ENCODE results near the gene NKAIN4.
A peak's percentile ranks its signal among the peaks of the same experiment; 100 is the strongest.

The NKAIN4 gene

DNA sequence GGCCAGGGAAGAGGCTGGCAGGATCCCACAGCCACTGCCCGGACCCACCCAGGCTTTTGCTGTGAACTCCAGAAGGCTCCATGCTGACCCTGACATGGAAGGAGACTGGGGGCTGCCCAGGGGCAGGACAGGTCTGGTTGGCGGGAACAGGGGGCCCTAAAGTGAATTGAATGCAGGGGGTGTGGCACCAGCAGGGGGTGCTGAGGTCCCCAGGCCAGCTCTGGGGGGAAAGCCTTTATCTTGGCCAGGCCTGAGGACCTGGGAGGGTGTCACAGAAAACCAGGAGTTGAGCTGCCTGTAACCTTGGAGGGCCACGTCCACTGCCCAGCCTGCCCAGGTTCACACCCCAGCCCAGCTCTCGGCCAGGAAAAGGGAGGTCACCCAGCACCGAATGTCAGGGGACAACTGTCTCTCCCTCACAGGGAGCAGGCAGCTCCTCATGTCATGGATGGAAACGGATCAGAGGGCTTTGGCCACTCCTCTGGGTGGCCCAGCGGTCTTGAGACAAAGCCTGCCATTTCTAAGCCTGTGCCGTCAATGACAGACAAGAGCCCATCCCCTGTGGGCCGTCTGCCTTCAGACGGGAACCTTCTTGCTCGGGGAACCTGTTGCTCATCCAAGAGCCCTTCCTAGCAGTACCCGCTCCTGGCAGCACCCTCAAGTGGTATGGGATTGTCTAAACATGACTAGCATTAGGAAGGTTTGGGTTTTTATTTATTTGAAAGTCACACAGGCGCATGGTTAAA is 35.4 kb downstream of the NKAIN4 start:
- no peak for DNase-seq (ENCODE audit: low read depth)

DNA sequence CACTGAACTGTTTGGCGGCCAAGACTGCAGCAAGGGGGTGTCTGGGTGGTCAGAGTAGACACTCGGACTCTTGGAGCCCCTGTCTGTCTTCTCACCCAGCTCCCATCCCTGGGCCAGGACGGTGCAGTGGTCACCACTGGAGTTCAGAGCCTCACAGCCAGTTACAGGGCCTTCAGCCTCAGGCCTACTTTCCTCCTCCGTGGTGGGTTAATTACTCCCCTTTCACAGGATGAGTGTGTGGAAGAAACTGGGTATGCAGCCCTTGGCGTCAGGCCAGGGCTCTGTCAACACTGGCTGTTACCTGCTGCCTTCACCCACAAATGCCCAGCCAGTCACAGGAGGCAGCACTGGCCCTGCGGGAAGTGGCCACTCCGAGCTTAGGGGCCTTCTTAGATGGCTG is 36.6 kb downstream of the NKAIN4 start:
- no peak for DNase-seq (ENCODE audit: low read depth)

- no peak for DNase-seq (ENCODE audit: low read depth)
These were observed 37.3 kb downstream of the NKAIN4 start for GRCh38 chr20:63216849-63217471.

GRCh38 chr20:63216041-63216848 is 38.0 kb downstream of the NKAIN4 start, which contains the start of gene YTHDF1:
TSS of gene YTHDF1 (minus strand) at chr20:63216131. CDS start at chr20:63215892, 239 bp downstream.
- DNase-seq (ENCODE audit: low read depth): peak; percentile 94

DNA sequence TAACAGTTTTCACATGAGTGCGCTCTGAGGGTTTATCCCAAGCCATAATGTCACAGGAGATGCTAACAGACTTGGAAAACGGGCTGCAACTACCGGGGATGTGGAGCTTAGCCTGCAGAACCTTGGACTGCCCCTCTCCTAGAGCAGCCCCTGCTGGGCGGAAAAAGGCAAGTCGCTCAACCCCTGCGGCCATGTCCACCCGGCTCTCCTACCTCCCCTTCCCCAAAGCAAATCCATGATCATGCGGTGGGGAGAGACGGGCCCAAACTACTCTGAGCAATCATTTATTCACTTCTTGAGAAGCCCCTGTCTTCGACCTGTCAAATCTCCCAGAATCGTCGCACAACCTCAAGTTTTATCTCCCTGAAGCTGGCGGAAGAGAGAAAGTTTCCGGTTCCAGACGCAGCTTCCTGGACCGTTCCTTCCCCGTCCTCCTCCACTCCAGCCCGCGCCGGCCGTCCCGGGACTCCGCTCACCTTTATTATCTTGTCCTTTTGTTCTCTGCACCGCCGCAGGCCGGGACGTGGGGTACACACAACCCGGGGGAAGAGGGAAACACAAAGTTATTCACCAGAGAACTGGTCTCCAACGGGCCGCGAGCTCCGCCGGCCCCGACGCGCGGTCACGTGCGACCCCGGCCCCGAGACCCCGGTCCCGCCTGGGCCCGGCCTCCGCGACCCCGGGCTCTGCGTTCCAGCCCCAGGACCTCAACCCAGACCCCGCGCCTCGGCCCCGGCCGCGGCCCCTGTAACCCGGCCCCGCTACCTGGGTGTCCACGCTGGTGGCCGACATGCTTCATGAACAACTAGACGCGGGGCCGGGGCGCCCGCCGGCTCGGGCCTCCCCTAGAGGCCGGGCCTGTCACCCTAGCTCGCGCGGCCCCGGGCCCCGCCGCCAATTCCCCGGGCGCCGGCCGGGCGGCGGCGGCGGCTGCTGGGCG is 38.9 kb downstream of the NKAIN4 start:
- no peak for DNase-seq (ENCODE audit: low read depth)

- no peak for DNase-seq (ENCODE audit: low read depth)
These were observed 39.7 kb downstream of the NKAIN4 start for GRCh38 chr20:63214514-63214913.

GRCh38 chr20:63212792-63213191 is 41.5 kb downstream of the NKAIN4 start:
- no peak for DNase-seq (ENCODE audit: low read depth)

DNA sequence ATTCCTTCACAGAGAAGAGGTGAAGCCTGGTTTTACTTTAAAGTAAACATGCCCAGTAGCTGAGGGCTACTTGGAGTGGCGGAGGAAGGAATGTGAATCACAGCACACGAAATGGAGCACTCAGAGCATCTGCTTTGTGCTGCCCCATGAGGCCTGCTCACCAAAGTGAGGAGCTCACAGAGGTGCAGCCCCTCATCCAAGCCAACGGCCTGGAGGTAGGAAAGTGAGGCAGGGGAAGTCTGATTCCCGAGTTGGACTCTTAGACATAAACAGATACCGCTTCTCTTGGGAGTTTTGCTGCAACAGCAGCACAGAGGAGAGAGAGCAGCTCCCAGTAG is 41.9 kb downstream of the NKAIN4 start:
- DNase-seq (ENCODE audit: low read depth): no peak

DNA sequence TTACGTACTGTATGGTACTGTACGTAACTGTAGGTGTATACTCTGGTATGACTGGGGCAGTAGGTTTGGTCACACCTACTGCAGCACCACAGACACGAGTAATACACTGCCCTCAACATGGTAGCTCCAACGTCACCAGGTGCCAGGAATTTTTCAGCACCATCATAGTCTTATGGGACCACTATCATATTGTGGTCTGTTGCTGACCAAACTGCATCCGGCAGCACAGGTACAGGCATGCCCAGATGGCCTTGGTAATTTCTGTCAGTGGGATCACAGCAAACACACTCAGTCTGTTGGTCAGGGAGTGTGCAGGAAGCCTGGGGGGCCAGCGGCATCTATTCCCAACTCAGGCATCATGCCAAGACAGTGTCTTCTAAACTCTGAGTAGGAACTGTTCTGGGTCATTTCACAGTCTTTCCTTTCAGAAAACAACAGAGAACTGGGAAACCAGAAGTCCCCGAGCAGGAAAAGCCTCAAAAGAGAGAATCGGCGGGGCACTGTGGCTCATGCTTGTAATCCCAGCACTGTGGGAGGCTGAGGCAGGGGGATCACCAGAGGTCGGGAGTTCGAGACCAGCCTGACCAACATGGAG is 44.2 kb downstream of the NKAIN4 start:
- no peak for DNase-seq (ENCODE audit: low read depth)

DNA sequence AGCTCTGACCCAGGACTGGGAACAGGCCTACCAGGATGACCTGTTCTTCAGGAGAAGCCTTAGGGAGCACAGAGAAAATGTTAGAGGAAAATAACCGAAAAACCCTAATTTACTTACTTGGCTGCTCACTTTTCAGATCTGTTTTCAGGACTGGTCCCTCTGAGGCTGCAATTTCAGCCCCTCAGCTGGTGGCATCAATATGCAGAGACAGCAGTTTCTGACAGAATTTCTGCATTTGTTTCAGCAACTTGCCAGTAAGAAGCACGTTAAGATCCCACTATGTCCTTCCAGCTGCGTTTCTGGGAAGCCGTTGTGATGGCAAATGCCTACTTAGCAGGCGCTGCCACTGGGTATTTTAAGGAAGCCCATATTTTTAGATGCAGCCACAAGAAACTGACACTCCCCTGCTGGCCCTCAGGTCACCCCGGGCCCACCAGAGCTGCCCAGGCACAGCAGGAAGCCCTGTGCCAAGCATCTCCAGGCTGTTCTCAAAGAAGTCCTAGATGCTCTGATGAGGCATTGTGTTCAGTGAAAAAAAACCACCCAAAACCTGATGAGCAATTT is 45.8 kb downstream of the NKAIN4 start:
- DNase-seq (ENCODE audit: low read depth): no peak

DNA sequence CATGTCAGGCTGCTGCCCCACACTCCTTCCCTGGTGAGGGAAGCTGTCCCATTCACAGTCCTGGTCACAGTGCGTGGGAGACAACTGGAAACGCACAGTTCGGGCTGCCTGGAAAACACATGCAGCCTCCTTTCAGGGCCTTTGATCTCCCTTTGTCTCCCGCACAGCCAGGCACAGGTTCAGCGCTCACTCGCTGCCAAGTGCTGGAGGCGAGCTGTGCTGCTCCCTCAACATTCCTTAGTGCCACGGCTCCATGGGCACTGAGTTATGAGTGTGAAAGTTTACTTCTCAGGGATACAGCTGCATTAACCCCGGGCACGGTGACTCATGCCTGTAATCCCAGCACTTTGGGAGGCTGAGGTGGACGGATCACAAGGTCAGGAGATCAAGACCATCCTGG is 47.4 kb downstream of the NKAIN4 start:
- DNase-seq (ENCODE audit: low read depth): no peak

DNA sequence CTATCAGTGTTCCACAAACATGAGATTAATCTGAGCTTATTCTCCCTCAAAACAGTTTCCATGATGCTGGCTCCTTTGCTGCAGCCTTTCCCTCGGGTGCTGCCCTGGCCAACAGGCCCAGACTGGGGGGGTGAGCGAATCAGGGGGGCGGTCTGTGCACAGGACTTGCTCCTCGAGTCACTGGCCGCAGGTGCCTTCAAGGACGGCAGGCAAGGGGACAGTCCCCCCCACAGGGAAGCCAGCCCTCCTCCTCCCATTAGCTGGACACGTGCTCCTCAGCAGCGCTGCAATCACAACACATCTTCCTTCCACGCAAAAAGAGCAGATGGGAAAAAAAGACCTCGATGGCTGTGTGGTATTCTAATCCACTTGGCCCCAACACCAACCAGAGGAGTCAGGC is 48.4 kb downstream of the NKAIN4 start:
- DNase-seq (ENCODE audit: low read depth): no peak

GRCh38 chr20:63204362-63204761 is 49.9 kb downstream of the NKAIN4 start:
- no peak for DNase-seq (ENCODE audit: low read depth)

- DNase-seq (ENCODE audit: low read depth): no peak
These were observed 51.3 kb downstream of the NKAIN4 start for GRCh38 chr20:63202811-63203526.

DNA sequence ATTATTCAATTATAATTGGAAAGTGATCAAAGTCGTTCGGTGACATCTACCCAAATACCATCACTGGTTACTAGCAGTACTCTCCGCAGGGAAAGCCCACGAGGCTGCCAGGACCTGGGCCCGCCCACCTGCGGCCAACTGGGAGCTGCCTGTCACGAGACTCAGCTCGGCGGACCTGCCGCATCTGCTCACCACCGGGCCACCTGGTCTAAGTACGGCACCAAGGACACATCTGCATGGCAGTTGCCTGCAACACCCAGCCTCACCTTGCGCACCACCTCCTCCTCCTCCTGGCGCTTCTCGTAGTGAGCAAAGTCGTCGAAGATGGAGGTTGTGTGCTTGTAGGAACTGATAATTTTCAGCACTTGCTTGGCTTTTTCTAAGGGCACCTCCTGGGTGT is 52.2 kb downstream of the NKAIN4 start:
- no peak for DNase-seq (ENCODE audit: low read depth)

DNA sequence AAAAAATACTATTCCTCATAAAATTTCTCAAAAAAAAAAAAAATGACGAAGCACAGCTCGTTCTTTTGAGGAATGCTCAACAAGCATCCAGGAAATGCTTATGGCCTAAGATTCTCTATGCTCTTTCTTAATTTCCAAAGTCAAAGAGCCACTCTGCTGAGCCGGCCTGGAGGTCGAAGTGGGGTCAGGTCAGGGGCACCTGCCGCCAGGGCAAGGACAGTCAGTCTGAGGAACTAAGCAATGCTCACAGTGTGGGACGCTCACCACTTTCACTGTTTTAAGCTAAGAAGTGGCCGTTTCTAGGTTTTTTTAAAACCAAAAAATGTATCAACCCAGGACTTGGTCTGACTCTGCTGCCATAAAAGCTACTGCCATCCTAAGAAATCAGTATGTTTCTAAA is 55.7 kb downstream of the NKAIN4 start:
- DNase-seq (ENCODE audit: low read depth): no peak

- DNase-seq (ENCODE audit: low read depth): no peak
These were observed 57.3 kb downstream of the NKAIN4 start for GRCh38 chr20:63196768-63197470.

DNA sequence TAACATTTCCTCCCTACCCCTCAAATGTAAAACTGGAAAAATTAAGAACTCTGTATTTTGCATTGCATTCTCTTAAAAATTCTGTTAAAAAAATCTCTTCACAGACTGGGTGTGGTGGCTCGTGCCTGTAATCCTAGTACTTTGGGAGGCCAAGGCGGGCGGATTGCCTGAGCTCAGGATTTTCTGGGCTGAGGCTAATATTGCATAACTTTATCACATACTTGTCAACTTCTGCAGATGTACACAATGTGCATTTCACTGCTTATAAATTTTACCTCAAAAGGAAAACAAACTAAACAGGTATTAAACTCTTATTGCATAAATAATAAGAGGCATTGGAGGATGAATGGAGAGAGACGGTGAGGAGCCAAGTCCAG is 59.5 kb downstream of the NKAIN4 start:
- no peak for DNase-seq (ENCODE audit: low read depth)

GRCh38 chr20:63194007-63194796 is 60.1 kb downstream of the NKAIN4 start:
- no peak for DNase-seq (ENCODE audit: low read depth)
